GM18519 (cell line): ENCODE results near the gene BCL7C.
"Not testable (repeated sequence)": the region's sequence is repeated elsewhere in the genome, so short reads cannot be mapped to it uniquely, and the experiment has no call there.

Experiments
- ATAC-seq: cut with Tn5 transposase; IDR thresholded peaks from one replicate; pipeline ENCODE4 v1.9.1; 2021; ENCODE audit warnings: mild to moderate bottlenecking, moderate library complexity; ENCODE audit not compliant: unreplicated experiment, low FRiP score

Gene BCL7C

GRCh38 chr16:30874244-30874820 lies 19.5 kb downstream of the BCL7C start:
- no peak for ATAC-seq

- no peak for ATAC-seq
Measured at GRCh38 chr16:30870904-30871303, 23.0 kb downstream of the BCL7C start.

- no peak for ATAC-seq
Measured at GRCh38 chr16:30867747-30868146, 26.1 kb downstream of the BCL7C start.

- no peak for ATAC-seq
Measured at GRCh38 chr16:30866031-30866430, 27.8 kb downstream of the BCL7C start.

GRCh38 chr16:30863178-30863577 lies 30.7 kb downstream of the BCL7C start:
- not testable (repeated sequence) for ATAC-seq

GRCh38 chr16:30860729-30861128 lies 33.1 kb downstream of the BCL7C start:
- not testable (repeated sequence) for ATAC-seq

GRCh38 chr16:30858829-30859423 lies 35.0 kb downstream of the BCL7C start:
- ATAC-seq: no peak

- ATAC-seq: no peak
Measured at GRCh38 chr16:30858111-30858495, 35.8 kb downstream of the BCL7C start.

- ATAC-seq: no peak
Measured at GRCh38 chr16:30853758-30854157, 40.1 kb downstream of the BCL7C start.

- no peak for ATAC-seq
Measured at GRCh38 chr16:30850246-30850645, 43.6 kb downstream of the BCL7C start.

GRCh38 chr16:30846649-30847402 lies 47.1 kb downstream of the BCL7C start:
- no peak for ATAC-seq

- ATAC-seq: no peak
Measured at GRCh38 chr16:30844671-30845449, 49.0 kb downstream of the BCL7C start.

- no peak for ATAC-seq
Measured at GRCh38 chr16:30844346-30844670, 49.6 kb downstream of the BCL7C start.

GRCh38 chr16:30843501-30843900 lies 50.4 kb downstream of the BCL7C start:
- no peak for ATAC-seq

- ATAC-seq: no peak
Measured at GRCh38 chr16:30842971-30843370, 50.9 kb downstream of the BCL7C start.

GRCh38 chr16:30841332-30841731 lies 52.5 kb downstream of the BCL7C start:
- no peak for ATAC-seq

- no peak for ATAC-seq
Measured at GRCh38 chr16:30840611-30841010, 53.3 kb downstream of the BCL7C start.

GRCh38 chr16:30839523-30840227 lies 54.2 kb downstream of the BCL7C start:
- ATAC-seq: no peak

GRCh38 chr16:30838876-30839471 lies 54.9 kb downstream of the BCL7C start:
- no peak for ATAC-seq

GRCh38 chr16:30837904-30838303 lies 56.0 kb downstream of the BCL7C start:
- ATAC-seq: no peak
